AG20443 (cell line): ENCODE measurements around the gene SLC22A4.
A peak's percentile ranks its signal among the peaks of the same experiment; 100 is the strongest.

Source experiments
- DNase-seq: peaks from one replicate; pipeline ENCODE4 v3.0.0; 2012; ENCODE audit warnings: low spot score, mixed read lengths

Gene SLC22A4

GRCh38 chr5:132300577-132301343 lies 6.6 kb downstream of the SLC22A4 start:
- DNase-seq, result no peak

GRCh38 chr5:132301344-132302271 lies 7.4 kb downstream of the SLC22A4 start:
- DNase-seq, result no peak

- DNase-seq, result no peak
Measured at GRCh38 chr5:132302413-132302812, 8.2 kb downstream of the SLC22A4 start.

- no peak for DNase-seq
Measured at GRCh38 chr5:132303589-132303988, 9.4 kb downstream of the SLC22A4 start.

GRCh38 chr5:132305420-132305819 lies 11.2 kb downstream of the SLC22A4 start:
- DNase-seq, result no peak

- no peak for DNase-seq
Measured at GRCh38 chr5:132308701-132309100, 14.5 kb downstream of the SLC22A4 start.

GRCh38 chr5:132309679-132310078 lies 15.5 kb downstream of the SLC22A4 start:
- DNase-seq, result no peak

GRCh38 chr5:132310141-132310834 lies 16.1 kb downstream of the SLC22A4 start:
- DNase-seq, result peak; percentile 29

GRCh38 chr5:132313366-132313765 lies 19.2 kb downstream of the SLC22A4 start:
- DNase-seq, result peak; percentile 36

GRCh38 chr5:132313961-132314432 lies 19.8 kb downstream of the SLC22A4 start:
- DNase-seq, result no peak

- DNase-seq, result no peak
Measured at GRCh38 chr5:132315529-132316067, 21.4 kb downstream of the SLC22A4 start.

GRCh38 chr5:132319975-132320374 lies 25.8 kb downstream of the SLC22A4 start:
- DNase-seq, result no peak

GRCh38 chr5:132321109-132321721 lies 27.0 kb downstream of the SLC22A4 start:
- no peak for DNase-seq

GRCh38 chr5:132322266-132322665 lies 28.1 kb downstream of the SLC22A4 start:
- no peak for DNase-seq

- no peak for DNase-seq
Measured at GRCh38 chr5:132323202-132323601, 29.0 kb downstream of the SLC22A4 start.

GRCh38 chr5:132325691-132326090 lies 31.5 kb downstream of the SLC22A4 start:
- DNase-seq, result no peak

GRCh38 chr5:132327252-132327955 lies 33.2 kb downstream of the SLC22A4 start:
- peak; percentile 57 for DNase-seq

- no peak for DNase-seq
Measured at GRCh38 chr5:132334812-132335211, 40.6 kb downstream of the SLC22A4 start.

- no peak for DNase-seq
Measured at GRCh38 chr5:132335402-132335801, 41.2 kb downstream of the SLC22A4 start.

- no peak for DNase-seq
Measured at GRCh38 chr5:132339502-132339901, 45.3 kb downstream of the SLC22A4 start.
